ENCODE data around the gene GPC5.

Gene GPC5

DNA sequence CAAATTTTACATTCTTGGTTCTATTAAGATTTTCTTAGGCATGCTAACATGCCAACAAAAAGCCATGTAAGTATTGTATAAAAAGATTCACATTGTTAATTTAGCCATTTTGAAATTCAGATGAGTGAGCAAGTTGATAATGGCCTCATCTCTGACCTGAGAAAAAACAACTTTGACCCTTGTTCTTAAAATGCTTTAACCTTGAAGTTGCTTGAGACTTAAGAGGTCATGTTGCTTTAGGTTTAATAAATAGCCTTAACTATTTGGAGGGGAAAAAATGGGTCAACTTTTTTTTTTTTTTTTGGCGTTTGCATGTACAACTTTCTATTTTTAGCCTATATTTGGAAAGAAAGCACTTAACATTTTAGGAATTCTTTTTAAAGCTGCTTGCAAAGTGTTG is 44.9 kb upstream of the GPC5 start:
- no peak overlapping the region for H3K4me3 ChIP-seq (replicated peaks; ENCODE audit: low read depth, low read length)
- H3K27me3 ChIP-seq (replicated peaks; ENCODE audit: control insufficient read depth, insufficient read depth, low read length) = no peaks in the 10 kb centered on the region
- peaks cover 5% of the 10 kb centered on the region for H3K36me3 ChIP-seq (ENCODE audit: control insufficient read depth, insufficient read depth, low read length)
- DNase-seq (ENCODE audit: extremely low read depth, insufficient read length) = no peak
- TF ChIP-seq, protein P1, sequence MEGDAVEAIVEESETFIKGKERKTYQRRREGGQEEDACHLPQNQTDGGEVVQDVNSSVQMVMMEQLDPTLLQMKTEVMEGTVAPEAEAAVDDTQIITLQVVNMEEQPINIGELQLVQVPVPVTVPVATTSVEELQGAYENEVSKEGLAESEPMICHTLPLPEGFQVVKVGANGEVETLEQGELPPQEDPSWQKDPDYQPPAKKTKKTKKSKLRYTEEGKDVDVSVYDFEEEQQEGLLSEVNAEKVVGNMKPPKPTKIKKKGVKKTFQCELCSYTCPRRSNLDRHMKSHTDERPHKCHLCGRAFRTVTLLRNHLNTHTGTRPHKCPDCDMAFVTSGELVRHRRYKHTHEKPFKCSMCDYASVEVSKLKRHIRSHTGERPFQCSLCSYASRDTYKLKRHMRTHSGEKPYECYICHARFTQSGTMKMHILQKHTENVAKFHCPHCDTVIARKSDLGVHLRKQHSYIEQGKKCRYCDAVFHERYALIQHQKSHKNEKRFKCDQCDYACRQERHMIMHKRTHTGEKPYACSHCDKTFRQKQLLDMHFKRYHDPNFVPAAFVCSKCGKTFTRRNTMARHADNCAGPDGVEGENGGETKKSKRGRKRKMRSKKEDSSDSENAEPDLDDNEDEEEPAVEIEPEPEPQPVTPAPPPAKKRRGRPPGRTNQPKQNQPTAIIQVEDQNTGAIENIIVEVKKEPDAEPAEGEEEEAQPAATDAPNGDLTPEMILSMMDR (IDR thresholded peaks at IDR 0.05; ENCODE audit: insufficient read depth, low read length, poor library complexity, severe bottlenecking) = no peak

DNA sequence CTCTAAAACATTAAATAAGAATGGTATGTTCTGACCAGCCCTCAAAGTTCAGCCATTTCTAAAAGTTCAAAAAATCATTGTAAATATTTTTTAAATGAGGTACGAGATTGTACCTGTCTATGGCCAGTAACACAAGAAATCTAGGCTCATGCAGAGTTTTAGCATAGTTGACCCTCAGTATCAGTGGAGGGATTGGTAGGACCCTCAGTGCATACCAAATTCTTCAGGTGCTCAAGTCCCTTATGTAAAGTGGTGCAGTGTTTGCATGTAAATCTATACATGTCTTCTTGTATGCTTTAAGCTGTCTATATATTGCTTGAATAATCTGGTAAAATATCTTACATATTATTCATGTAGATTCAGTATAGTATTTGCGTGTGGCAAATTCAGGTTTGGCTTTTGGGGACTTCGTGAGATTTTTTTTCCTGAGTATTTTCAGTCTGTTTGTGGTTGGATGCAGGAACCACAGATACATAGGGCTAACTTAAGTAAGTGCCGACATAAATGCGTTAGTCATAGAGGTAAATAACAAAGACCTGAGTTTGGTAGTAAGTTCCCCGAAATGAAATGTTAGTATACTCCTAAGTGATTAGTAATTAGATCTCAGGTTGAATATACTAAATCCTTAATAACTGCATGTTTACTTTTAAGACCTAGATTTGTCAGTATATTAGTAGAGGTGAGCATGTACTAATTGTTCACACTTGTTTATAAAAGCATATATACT is 43.2 kb upstream of the GPC5 start:
- Histone ChIP-seq H3K27me3 (replicated peaks; ENCODE audit: control insufficient read depth, insufficient read depth, low read length) (no peaks in the 10 kb centered on the region), H3K36me3 (ENCODE audit: control insufficient read depth, insufficient read depth, low read length) (peaks cover 5% of the 10 kb centered on the region), H3K4me3 (replicated peaks; ENCODE audit: low read depth, low read length) (no peak overlapping the region)
- DNase-seq (ENCODE audit: extremely low read depth, insufficient read length) = no peak
- TF ChIP-seq, protein P1 (IDR thresholded peaks at IDR 0.05; ENCODE audit: insufficient read depth, low read length, poor library complexity, severe bottlenecking) = no peak

DNA sequence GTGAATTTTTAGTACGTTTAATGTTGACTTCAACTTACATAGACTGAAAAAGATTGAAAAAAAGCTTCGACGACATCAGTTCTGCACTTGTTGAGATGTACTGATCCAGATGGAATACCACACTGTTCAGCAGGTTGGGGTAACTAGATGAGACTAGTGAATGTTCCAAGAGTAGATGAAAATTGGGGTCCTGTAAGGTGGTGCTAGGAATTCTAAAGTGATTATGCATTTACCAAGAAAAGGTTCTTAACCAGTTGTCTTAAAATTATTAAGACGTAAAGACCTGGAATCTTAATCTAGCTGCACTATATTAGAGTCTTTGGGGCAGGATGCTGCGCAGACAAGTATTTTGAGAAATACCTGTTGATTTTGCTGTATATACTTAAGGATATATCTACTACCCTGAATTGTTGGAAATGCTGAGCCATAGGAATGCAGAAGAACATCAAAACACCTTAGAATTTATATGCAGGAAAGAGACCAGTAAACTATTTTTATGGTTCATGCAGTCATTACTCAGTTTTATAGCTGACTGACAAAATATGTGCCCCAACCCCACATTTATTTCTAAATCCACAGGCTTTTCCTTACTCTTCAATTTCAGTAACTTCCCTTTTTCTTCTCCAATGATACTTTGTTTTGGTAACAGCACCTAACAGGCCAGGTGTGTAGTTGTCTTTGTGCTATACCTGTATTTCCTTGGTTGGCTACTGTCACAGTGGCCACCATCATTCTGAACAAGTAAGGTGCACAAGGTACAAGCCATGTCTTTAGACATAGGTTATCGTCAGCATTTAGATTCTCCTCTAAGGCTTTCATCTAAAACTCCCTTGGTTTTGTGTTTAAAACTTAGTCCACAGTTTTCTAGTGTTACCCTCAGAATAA is 42.4 kb upstream of the GPC5 start:
- H3K36me3 ChIP-seq (ENCODE audit: control insufficient read depth, insufficient read depth, low read length) = peaks cover 5% of the 10 kb centered on the region
- TF ChIP-seq, protein P1 (IDR thresholded peaks at IDR 0.05; ENCODE audit: insufficient read depth, low read length, poor library complexity, severe bottlenecking) = no peak
- H3K27me3 ChIP-seq (replicated peaks; ENCODE audit: control insufficient read depth, insufficient read depth, low read length) = no peaks in the 10 kb centered on the region
- no peak for DNase-seq (ENCODE audit: extremely low read depth, insufficient read length)
- H3K4me3 ChIP-seq (replicated peaks; ENCODE audit: low read depth, low read length) = no peak overlapping the region

DNA sequence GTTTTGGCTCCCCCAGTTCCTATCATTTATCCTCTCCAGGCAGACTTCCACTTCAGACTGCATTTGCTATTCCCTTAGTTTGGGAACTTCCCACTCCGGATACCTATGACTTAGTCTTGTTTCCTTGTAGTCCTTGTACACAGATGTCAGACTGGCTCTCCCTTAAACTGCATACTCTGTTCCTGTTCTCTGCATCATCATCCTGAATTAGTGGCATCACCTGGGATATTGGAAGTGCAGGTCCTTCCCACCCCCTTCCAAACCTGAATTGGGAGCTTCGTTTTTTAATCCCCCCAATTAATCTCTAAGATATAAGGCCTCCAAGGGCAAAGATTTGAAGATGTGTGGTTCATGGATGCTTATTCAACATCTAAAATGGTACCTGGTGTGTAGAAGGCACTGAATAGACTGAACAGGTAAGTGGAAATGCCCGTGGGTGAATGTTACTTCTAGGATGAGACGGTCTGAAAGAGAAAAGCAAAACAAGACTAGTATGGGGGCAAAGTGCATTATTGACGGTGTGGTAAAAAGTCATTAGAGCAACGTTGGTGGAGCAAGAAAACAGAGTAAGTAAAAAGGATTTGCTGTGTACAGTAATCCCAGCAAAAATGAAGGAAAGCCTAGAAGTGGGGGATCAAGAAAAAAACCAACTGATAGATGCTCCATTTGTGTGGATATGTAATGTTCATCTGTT is 41.4 kb upstream of the GPC5 start:
- TF ChIP-seq, protein P1 (IDR thresholded peaks at IDR 0.05; ENCODE audit: insufficient read depth, low read length, poor library complexity, severe bottlenecking) = no peak
- Histone ChIP-seq H3K27me3 (replicated peaks; ENCODE audit: control insufficient read depth, insufficient read depth, low read length) (no peaks in the 10 kb centered on the region), H3K36me3 (ENCODE audit: control insufficient read depth, insufficient read depth, low read length) (peaks cover 5% of the 10 kb centered on the region), H3K4me3 (replicated peaks; ENCODE audit: low read depth, low read length) (no peak overlapping the region)
- no peak for DNase-seq (ENCODE audit: extremely low read depth, insufficient read length)

DNA sequence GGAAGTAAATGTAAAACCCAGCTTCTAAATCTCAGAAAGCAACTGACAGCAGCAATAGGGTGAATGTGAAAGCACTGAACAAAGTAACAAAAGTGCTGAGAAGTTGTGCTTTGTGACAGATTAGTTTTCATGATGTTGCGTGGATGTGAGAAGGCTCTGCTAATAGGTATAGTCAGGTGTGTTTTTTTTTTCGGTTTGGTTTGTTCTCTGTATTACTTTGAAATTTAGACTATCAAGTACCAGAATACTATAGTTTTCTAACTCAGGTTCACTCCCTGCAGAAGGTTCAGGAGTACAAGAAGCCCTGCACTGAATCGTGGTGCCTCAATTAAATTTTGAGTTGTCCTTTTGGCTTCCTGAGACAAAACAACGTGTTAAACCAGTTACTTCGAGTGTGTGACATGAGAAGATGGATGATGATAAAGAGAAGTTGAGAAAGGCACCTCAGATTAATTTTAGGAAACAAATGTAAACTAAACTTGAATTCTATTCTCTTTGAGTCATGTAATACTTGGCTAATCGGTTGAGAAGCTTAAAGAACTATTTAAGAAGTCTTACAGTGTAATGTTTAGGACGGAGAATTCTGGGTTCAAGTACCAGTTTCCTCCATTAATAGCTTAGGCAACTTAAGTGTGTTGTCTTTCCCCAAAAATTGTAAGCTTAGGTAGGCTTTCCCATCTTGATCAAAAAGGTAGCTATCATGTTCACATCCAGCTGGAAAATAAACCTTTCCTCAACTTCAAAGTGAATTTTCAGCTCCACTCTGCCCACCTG is 40.6 kb upstream of the GPC5 start:
- TF ChIP-seq, protein P1 (IDR thresholded peaks at IDR 0.05; ENCODE audit: insufficient read depth, low read length, poor library complexity, severe bottlenecking) = no peak
- no peak for DNase-seq (ENCODE audit: extremely low read depth, insufficient read length)
- Histone ChIP-seq H3K36me3 (ENCODE audit: control insufficient read depth, insufficient read depth, low read length) (peaks cover 5% of the 10 kb centered on the region), H3K27me3 (replicated peaks; ENCODE audit: control insufficient read depth, insufficient read depth, low read length) (no peaks in the 10 kb centered on the region), H3K4me3 (replicated peaks; ENCODE audit: low read depth, low read length) (no peak overlapping the region)

Measured in GM06990 (cell line).